ENCODE results near the gene SUMO3. TPM values are rescaled to one million over a fixed set of nuclear protein-coding genes. Genes with fewer than 3 reads are reported as not detected.

Gene SUMO3
- total and polyA plus RNA-seq, 2 of the 4 experiments (the other 2 are of a cell fraction): 64.9 to 101 TPM

DNA sequence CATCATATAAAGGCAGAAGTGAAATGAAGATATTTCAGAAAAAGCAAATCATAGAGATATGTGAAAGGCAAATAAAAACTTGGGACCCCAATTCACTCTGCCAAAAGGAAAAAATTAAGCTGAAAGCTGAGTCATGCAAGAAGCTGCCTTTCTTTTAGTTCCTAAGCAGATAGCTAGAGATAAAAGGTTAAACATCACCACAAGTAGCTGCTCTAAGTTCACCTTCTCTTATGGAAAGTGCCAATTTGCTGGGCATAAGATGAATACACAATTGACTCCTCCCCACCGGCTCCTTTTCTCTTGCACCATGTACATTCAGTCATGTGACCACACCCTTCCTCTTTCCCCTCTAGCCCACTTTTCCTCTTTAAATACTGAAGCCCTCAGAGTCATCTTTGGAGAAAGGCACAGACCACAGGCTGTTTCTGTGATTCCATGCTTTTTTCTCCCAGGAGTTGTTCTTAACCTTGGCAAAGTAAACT is 5.4 kb upstream of the SUMO3 start:
- intact Hi-C loops (cut with micrococcal nuclease) (no loop called here), dilution Hi-C loops (cut with HindIII; ENCODE audit: low sequenced_read_pairs, unreplicated experiment) (no loop called here), in situ Hi-C loops (cut with MboI; ENCODE audit: low sequenced_read_pairs) (loop anchor here (25.0 kb wide), 1 partner anchor 289 kb away; no protein-coding TSS in a partner anchor)
- Histone ChIP-seq H3K18ac (ENCODE audit: low read depth, low read length) (no peak overlapping the region), H4K8ac (ENCODE audit: low read depth in 2 of 2, low read length in 2 of 2) (no peak overlapping the region), H3K4me1 (ENCODE audit: control insufficient read depth, insufficient read depth, low read length) (0 out of 2 replicates have a peak, but pooled peaks cover 2% of the 10 kb centered on the region), H3K4me2 (ENCODE audit: low read depth, low read length) (no peak overlapping the region), H3K9ac (ENCODE audit: low read depth, low read length) (no peak overlapping the region), H4K5ac (ENCODE audit: low read depth, low read length) (no peak overlapping the region), H3K27ac (ENCODE audit: insufficient read depth, low read length) (no peak overlapping the region), H3K14ac (replicated peaks; ENCODE audit: low read depth, low read length) (no peak overlapping the region), H3K27me3 (ENCODE audit: control insufficient read depth, insufficient read depth, low read length) (peaks cover 8% of the 10 kb centered on the region), H3K9me3 (ENCODE audit: control insufficient read depth, insufficient read depth, low read length) (peaks cover 51% of the 10 kb centered on the region), H3K4ac (ENCODE audit: low read depth, low read length) (no peak overlapping the region), H2BK15ac (ENCODE audit: low read depth, low read length) (no peak overlapping the region), H3K23ac (ENCODE audit: low read depth, low read length) (no peak overlapping the region), H2BK5ac (ENCODE audit: low read depth, low read length, poor library complexity, severe bottlenecking) (no peak overlapping the region), H4K91ac (ENCODE audit: insufficient read depth, low read depth, low read length) (no peak overlapping the region), H4K20me1 (ENCODE audit: insufficient read depth, low read length) (no peaks in the 10 kb centered on the region), H2AK5ac (ENCODE audit: low read depth, low read length) (no peak overlapping the region), H3K36me3 (ENCODE audit: control insufficient read depth, insufficient read depth, low read length) (no peaks in the 10 kb centered on the region), H2AK9ac (replicated peaks; ENCODE audit: low read depth, low read length, poor library complexity) (no peak overlapping the region), H3K4me3 (ENCODE audit: insufficient read depth, low read depth, low read length) (no peak overlapping the region), H2BK20ac (ENCODE audit: low read depth, low read length) (no peak overlapping the region), H3K79me1 (ENCODE audit: low read depth in 1 of 2, low read length in 2 of 2) (peaks cover 0 to 9% of the 10 kb centered on the region in 2 experiments; a peak in 1 of 4 replicates), H3K56ac (ENCODE audit: extremely low read depth, insufficient read depth, low read length) (no peak overlapping the region), H3K9me1 (ENCODE audit: insufficient read depth, low read length) (no peaks in the 10 kb centered on the region), H2BK120ac (ENCODE audit: low read depth, low read length) (no peak overlapping the region), H2AFZ (replicated peaks; ENCODE audit: low read length, poor library complexity) (no peak overlapping the region)
- ATAC-seq (ENCODE audit: low read depth) (no peak), DNase-seq (no peak)
- no CpG with 5 or more reads among the region's 1 CpG for WGBS, 2 experiments (ENCODE audit: extremely low coverage in 2 of 2, insufficient read length in 1 of 2)
- CTCF ChIA-PET: no interaction called here
- POLR2A ChIA-PET (ENCODE audit: unreplicated experiment): no interaction called here
- no peak for TF ChIP-seq RCOR1 (IDR thresholded peaks at IDR 0.05; ENCODE audit: insufficient replicate concordance, low read length)
- TF ChIP-seq, protein P1, sequence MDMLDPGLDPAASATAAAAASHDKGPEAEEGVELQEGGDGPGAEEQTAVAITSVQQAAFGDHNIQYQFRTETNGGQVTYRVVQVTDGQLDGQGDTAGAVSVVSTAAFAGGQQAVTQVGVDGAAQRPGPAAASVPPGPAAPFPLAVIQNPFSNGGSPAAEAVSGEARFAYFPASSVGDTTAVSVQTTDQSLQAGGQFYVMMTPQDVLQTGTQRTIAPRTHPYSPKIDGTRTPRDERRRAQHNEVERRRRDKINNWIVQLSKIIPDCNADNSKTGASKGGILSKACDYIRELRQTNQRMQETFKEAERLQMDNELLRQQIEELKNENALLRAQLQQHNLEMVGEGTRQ (IDR thresholded peaks at IDR 0.05; ENCODE audit: low read depth, low read length): no peak
- TF ChIP-seq NFE2L2 (IDR thresholded peaks at IDR 0.05; ENCODE audit: low read depth, low read length): no peak
- no peak for TF ChIP-seq CEBPB (IDR thresholded peaks at IDR 0.05; ENCODE audit: low read depth, low read length)
- TF ChIP-seq POLR2A (IDR thresholded peaks at IDR 0.05; ENCODE audit: low read depth, low read length): no peak
- TF ChIP-seq FOS (IDR thresholded peaks at IDR 0.05; ENCODE audit: low read depth, low read length): no peak
- no peak for TF ChIP-seq MAFK (IDR thresholded peaks at IDR 0.05; ENCODE audit: low read depth, low read length)
- TF ChIP-seq RAD21 (IDR thresholded peaks at IDR 0.05; ENCODE audit: low read length): no peak
- TF ChIP-seq BHLHE40 (IDR thresholded peaks at IDR 0.05; ENCODE audit: low read depth, low read length): no peak
- no peak for TF ChIP-seq SMC3 (IDR thresholded peaks at IDR 0.05; ENCODE audit: low read depth, low read length)
- TF ChIP-seq, protein P2, sequence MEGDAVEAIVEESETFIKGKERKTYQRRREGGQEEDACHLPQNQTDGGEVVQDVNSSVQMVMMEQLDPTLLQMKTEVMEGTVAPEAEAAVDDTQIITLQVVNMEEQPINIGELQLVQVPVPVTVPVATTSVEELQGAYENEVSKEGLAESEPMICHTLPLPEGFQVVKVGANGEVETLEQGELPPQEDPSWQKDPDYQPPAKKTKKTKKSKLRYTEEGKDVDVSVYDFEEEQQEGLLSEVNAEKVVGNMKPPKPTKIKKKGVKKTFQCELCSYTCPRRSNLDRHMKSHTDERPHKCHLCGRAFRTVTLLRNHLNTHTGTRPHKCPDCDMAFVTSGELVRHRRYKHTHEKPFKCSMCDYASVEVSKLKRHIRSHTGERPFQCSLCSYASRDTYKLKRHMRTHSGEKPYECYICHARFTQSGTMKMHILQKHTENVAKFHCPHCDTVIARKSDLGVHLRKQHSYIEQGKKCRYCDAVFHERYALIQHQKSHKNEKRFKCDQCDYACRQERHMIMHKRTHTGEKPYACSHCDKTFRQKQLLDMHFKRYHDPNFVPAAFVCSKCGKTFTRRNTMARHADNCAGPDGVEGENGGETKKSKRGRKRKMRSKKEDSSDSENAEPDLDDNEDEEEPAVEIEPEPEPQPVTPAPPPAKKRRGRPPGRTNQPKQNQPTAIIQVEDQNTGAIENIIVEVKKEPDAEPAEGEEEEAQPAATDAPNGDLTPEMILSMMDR (conservative IDR thresholded peaks at IDR 0.05; ENCODE audit: low read depth, low read length): no peak
- no peak for TF ChIP-seq MXI1 (IDR thresholded peaks at IDR 0.05; ENCODE audit: borderline replicate concordance, low read depth, low read length)
- TF ChIP-seq MAZ (IDR thresholded peaks at IDR 0.05; ENCODE audit: borderline replicate concordance, low read depth, low read length): no peak
- BruUV-seq (replicated peaks): no TSS peak

Data from IMR-90 (cell line).